ENCODE results near the gene AHRR.

- TF ChIP-seq, protein P1, sequence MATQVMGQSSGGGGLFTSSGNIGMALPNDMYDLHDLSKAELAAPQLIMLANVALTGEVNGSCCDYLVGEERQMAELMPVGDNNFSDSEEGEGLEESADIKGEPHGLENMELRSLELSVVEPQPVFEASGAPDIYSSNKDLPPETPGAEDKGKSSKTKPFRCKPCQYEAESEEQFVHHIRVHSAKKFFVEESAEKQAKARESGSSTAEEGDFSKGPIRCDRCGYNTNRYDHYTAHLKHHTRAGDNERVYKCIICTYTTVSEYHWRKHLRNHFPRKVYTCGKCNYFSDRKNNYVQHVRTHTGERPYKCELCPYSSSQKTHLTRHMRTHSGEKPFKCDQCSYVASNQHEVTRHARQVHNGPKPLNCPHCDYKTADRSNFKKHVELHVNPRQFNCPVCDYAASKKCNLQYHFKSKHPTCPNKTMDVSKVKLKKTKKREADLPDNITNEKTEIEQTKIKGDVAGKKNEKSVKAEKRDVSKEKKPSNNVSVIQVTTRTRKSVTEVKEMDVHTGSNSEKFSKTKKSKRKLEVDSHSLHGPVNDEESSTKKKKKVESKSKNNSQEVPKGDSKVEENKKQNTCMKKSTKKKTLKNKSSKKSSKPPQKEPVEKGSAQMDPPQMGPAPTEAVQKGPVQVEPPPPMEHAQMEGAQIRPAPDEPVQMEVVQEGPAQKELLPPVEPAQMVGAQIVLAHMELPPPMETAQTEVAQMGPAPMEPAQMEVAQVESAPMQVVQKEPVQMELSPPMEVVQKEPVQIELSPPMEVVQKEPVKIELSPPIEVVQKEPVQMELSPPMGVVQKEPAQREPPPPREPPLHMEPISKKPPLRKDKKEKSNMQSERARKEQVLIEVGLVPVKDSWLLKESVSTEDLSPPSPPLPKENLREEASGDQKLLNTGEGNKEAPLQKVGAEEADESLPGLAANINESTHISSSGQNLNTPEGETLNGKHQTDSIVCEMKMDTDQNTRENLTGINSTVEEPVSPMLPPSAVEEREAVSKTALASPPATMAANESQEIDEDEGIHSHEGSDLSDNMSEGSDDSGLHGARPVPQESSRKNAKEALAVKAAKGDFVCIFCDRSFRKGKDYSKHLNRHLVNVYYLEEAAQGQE (IDR thresholded peaks at IDR 0.05; ENCODE audit: low read depth) = no peak
- no peak for TF ChIP-seq CEBPB (IDR thresholded peaks at IDR 0.05)
- no peak for TF ChIP-seq TCF12 (IDR thresholded peaks at IDR 0.05; ENCODE audit: low read depth)
- no peak for TF ChIP-seq EGR1 (IDR thresholded peaks at IDR 0.05)
- no peak for TF ChIP-seq EP300 (IDR thresholded peaks at IDR 0.05; ENCODE audit: borderline replicate concordance)
- TF ChIP-seq, protein P2, sequence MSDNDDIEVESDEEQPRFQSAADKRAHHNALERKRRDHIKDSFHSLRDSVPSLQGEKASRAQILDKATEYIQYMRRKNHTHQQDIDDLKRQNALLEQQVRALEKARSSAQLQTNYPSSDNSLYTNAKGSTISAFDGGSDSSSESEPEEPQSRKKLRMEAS (IDR thresholded peaks at IDR 0.05) = no peak
- no peak for TF ChIP-seq YY1 (IDR thresholded peaks at IDR 0.05; ENCODE audit: low read depth)
- no peak for TF ChIP-seq RAD21 (IDR thresholded peaks at IDR 0.05; ENCODE audit: low read depth)
- no peak for TF ChIP-seq TAF1 (IDR thresholded peaks at IDR 0.05; ENCODE audit: low read depth)
- no peak for TF ChIP-seq CREB1 (IDR thresholded peaks at IDR 0.05; ENCODE audit: low read depth)
- TF ChIP-seq NFIC (IDR thresholded peaks at IDR 0.05) = no peak
- no peak for TF ChIP-seq ZBTB7A (IDR thresholded peaks at IDR 0.05; ENCODE audit: low read depth)
- TF ChIP-seq USF1 (IDR thresholded peaks at IDR 0.05) = no peak
Observed at GRCh38 chr5:375921-376798, 54.6 kb downstream of the AHRR start.
